PC-9 (cell line): Measurements from ENCODE around the gene PTGER1.

Experiments
- CTCF ChIP-seq: fragments of 200-600 bp; sonication (generic); conservative IDR thresholded peaks from 2 replicates; pipeline ENCODE4 v1.6.1; 2017; ENCODE audit warnings: mixed run types, antibody characterized with exemption, mild to moderate bottlenecking, moderate library complexity
- EZH2 ChIP-seq: fragments of 200-600 bp; sonication (generic); IDR thresholded peaks from 2 replicates; pipeline ENCODE4 v1.8.0; 2017; ENCODE audit warnings: antibody characterized with exemption, low read depth

DNA sequence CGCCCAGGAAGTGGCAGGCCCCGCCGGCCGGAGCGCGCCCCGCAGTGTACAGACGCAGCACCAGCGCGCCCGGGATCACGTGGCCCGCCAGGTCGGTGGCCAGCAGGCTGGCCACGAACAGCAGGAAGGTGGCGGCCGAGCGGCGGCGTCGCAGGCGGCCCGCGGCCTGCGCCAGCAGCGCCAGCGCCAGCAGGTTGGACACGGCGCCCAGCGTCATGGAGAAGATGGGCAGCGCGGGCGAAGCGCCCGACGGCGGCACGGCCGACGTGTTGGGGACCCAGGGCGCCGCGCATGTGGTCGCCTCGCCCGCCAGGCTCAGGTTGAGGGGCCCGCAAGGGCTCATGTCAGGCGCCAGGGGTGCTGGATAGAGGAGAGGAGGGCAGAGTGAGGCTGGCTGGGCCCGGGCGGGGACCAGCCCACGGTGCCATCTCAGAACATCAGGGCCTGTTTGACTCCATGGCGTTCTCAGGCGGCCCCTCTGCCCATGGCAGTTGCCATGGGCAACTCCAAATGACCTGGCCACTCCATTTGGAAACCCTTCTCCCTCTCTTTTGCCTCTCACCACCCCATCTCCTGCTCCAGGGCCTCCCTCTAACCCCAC lies 1.1 kb downstream of the PTGER1 start:
- TF ChIP-seq CTCF (no peak), EZH2 (no peak)
